ENCODE results near the gene DDX17. TPM values are rescaled to one million over a fixed set of nuclear protein-coding genes. Genes with fewer than 3 reads are reported as not detected.
A peak's percentile ranks its signal among the peaks of the same experiment; 100 is the strongest.

Gene DDX17
- total RNA-seq (2014; rRNA removed; shearing (Covaris generic)) (626 and 667 TPM in 2 replicates), total RNA-seq (2022) (505 and 508 TPM in 2 replicates), Bru-seq, nascent RNA (percentile 99 among the genes with signal in this experiment), BruChase-seq, experiment 1, labeled RNA remaining after a 6-hour chase (percentile 100 among the genes with signal in this experiment), BruChase-seq, experiment 2, labeled RNA remaining after a 2-hour chase (percentile 100 among the genes with signal in this experiment)
- long read RNA-seq, full-length matches to known transcripts: 5 of 108 reads
- long read RNA-seq, partial matches to known transcripts: 4 of 108 reads
- long read RNA-seq, other reads (novel, unspliced or antisense): 99 of 108 reads

DNA sequence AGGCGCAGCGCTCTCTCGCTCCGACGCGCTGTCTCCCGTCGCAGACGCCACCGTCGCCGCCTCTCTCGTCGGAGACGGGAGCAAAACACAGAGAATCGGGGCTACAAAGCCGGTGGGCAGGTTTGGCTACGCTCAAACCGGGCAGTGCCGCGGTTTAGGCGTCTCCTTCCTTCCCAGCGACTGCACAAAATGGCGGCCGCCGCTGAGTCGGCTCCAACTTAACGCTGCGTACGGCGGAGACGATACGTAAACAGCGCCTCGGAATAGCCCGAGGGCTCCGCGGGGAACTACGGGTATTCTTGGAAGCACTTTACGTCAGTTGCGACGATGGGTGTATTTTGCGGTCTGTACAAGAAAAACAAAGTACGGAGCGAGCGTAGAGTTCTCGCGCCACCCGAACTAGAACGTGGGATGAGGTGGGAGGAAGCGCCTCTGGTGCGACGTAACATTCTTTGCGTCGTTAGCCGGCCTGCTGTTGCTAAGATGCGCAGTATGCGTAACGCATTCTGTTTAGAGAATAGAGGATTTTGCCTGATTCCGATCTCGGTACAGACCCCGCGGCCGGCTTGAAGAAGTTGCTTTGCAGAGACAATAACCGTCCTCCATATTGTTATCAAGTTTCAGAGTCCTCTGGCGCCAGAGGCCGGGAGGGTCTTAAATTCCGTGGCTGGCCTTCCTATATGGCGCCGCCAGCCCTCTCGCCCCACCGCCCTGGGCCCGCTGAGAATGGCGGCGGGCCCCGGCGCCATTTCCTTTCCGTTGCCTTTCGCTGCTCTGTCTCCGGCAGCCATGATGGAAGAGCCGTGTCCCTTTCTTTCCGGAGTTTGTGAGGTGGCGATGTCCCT lies at the start of gene DDX17:
TSS of gene DDX17 (minus strand) at position 194 of the 845 bp plus-strand sequence.
- TF ChIP-seq EZH2phosphoT487 (IDR thresholded peaks at IDR 0.05; ENCODE audit: borderline replicate concordance, low read depth, low read length): no peak
- TF ChIP-seq, protein P1, sequence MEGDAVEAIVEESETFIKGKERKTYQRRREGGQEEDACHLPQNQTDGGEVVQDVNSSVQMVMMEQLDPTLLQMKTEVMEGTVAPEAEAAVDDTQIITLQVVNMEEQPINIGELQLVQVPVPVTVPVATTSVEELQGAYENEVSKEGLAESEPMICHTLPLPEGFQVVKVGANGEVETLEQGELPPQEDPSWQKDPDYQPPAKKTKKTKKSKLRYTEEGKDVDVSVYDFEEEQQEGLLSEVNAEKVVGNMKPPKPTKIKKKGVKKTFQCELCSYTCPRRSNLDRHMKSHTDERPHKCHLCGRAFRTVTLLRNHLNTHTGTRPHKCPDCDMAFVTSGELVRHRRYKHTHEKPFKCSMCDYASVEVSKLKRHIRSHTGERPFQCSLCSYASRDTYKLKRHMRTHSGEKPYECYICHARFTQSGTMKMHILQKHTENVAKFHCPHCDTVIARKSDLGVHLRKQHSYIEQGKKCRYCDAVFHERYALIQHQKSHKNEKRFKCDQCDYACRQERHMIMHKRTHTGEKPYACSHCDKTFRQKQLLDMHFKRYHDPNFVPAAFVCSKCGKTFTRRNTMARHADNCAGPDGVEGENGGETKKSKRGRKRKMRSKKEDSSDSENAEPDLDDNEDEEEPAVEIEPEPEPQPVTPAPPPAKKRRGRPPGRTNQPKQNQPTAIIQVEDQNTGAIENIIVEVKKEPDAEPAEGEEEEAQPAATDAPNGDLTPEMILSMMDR (conservative IDR thresholded peaks at IDR 0.05; ENCODE audit: low read length): no peak

GRCh38 chr22:38554281-38554680 lies 48.2 kb upstream of the DDX17 start:
- Histone ChIP-seq H3K4me2 (ENCODE audit: low read length) (no peak overlapping the region), H4K20me1 (ENCODE audit: insufficient read depth, low read length) (no peaks in the 10 kb centered on the region), H3K27ac (ENCODE audit: low read depth, low read length, poor library complexity, severe bottlenecking) (no peak overlapping the region), H3K36me3 (ENCODE audit: insufficient read depth, low read length) (peaks cover 61% of the 10 kb centered on the region), H3K9me2 (ENCODE audit: insufficient read depth, low read length) (no peaks in the 10 kb centered on the region), H3K4me1 (ENCODE audit: insufficient read depth, low read length, poor library complexity, severe bottlenecking) (peaks cover 13% of the 10 kb centered on the region), H3K9me3 (ENCODE audit: low read length) (no peaks in the 10 kb centered on the region), H3K4me3 (ENCODE audit: low read depth, low read length, poor library complexity, severe bottlenecking) (no peak overlapping the region), H3K79me2 (ENCODE audit: insufficient read depth, low read depth, low read length) (no peaks in the 10 kb centered on the region), H2AFZ (ENCODE audit: low read length) (no peak overlapping the region)
- TF ChIP-seq, protein P1 (conservative IDR thresholded peaks at IDR 0.05; ENCODE audit: low read length): no peak
- no peak for TF ChIP-seq EZH2phosphoT487 (IDR thresholded peaks at IDR 0.05; ENCODE audit: borderline replicate concordance, low read depth, low read length)
- POLR2A ChIA-PET: no interaction called here
- no TSS peak for BruUV-seq (replicated peaks)
- CTCF ChIA-PET (ENCODE audit: unreplicated experiment): no interaction called here
- intact Hi-C loops (cut with micrococcal nuclease; ENCODE audit: unreplicated experiment): no loop called here
- DNase-seq (ENCODE audit: low spot score): no peak

More for the DNA sequence above, at the start of gene DDX17:
- Histone ChIP-seq H4K20me1 (ENCODE audit: insufficient read depth, low read length) (peaks cover 34% of the 10 kb centered on the region), H3K4me3 (ENCODE audit: low read depth, low read length, poor library complexity, severe bottlenecking) (peak within 1 kb of the TSS; percentile 83), H3K9me2 (ENCODE audit: insufficient read depth, low read length) (no peaks in the 10 kb centered on the region), H3K4me1 (ENCODE audit: insufficient read depth, low read length, poor library complexity, severe bottlenecking) (peaks cover 36% of the 10 kb centered on the region), H3K79me2 (ENCODE audit: insufficient read depth, low read depth, low read length) (peaks cover 46% of the 10 kb centered on the region), H3K27ac (ENCODE audit: low read depth, low read length, poor library complexity, severe bottlenecking) (peak within 1 kb of the TSS; percentile 91), H3K4me2 (ENCODE audit: low read length) (peak within 1 kb of the TSS; percentile 99), H2AFZ (ENCODE audit: low read length) (peak within 1 kb of the TSS; percentile 91), H3K36me3 (ENCODE audit: insufficient read depth, low read length) (peaks cover 41% of the 10 kb centered on the region), H3K9me3 (ENCODE audit: low read length) (no peaks in the 10 kb centered on the region)
- BruUV-seq (replicated peaks): TSS peak; percentile 98
- POLR2A ChIA-PET: interaction anchor here (0.7 kb wide), 1 partner anchor 193 kb away, joined by 3 read pairs; no protein-coding TSS in a partner anchor
- intact Hi-C loops (cut with micrococcal nuclease; ENCODE audit: unreplicated experiment): loop anchor here (2.0 kb wide), 2 partner anchors 64 to 108 kb away; partner anchors contain the start of gene DMC1
- DNase-seq (ENCODE audit: low spot score): peak; percentile 99
- CTCF ChIA-PET (ENCODE audit: unreplicated experiment): no interaction called here
